Breast epithelium (tissue), 4 donors: Measurements from ENCODE around the gene IQUB. TPM values are rescaled to one million over a fixed set of nuclear protein-coding genes. Genes with fewer than 3 reads are reported as not detected.
A peak's percentile ranks its signal among the peaks of the same experiment; 100 is the strongest.

Source experiments
- DNase-seq, 2 donors: peaks; one replicate each; pipeline ENCODE4 v3.0.0-alpha.2; 2019; ENCODE audit warnings: low spot score in 2 of 2
- H3K27ac ChIP-seq, 2 donors: fragments of 200-600 bp; sonication (generic) in 1 of 2; one replicate each; pipeline ENCODE4 v1.5.1; 2016 to 2019; ENCODE audit warnings: mild to moderate bottlenecking in 1 of 2
- H3K27me3 ChIP-seq, 2 donors: fragments of 200-600 bp; sonication (generic) in 1 of 2; one replicate each; pipeline versions ENCODE4 v1.5.1 to v1.6.0; 2017 to 2019; ENCODE audit warnings: control low read depth in 1 of 2, mild to moderate bottlenecking in 1 of 2
- H3K36me3 ChIP-seq: fragments of 200-600 bp; one replicate; pipeline ENCODE4 v1.5.1; 2019
- H3K4me1 ChIP-seq, 2 donors: fragments of 200-600 bp; sonication (generic); one replicate each; pipeline ENCODE4 v1.5.1; 2016 to 2019; ENCODE audit warnings: control low read depth in 1 of 2
- H3K4me3 ChIP-seq, 3 donors: fragments of 200-600 bp; sonication (generic); 1 replicate in 2 of 3; 2 replicates in 1 of 3; pipeline ENCODE4 v1.5.1; 2016 to 2019; ENCODE audit warnings: mild to moderate bottlenecking in 3 of 3, moderate library complexity in 2 of 3
- H3K9me3 ChIP-seq, 2 donors: fragments of 200-600 bp; sonication (generic) in 1 of 2; one replicate each; pipeline ENCODE4 v1.5.1; 2016 to 2019; ENCODE audit warnings: control low read depth in 1 of 2
- CTCF ChIP-seq, 3 donors: fragments of 450-650 bp; IDR thresholded peaks; one replicate each; pipeline ENCODE4 v1.5.1; 2016 to 2017; ENCODE audit warnings: antibody characterized with exemption in 3 of 3, mild to moderate bottlenecking in 3 of 3, moderate library complexity in 3 of 3
- POLR2A ChIP-seq: fragments of 450-650 bp; IDR thresholded peaks from one replicate; pipeline ENCODE4 v1.6.1; 2016; ENCODE audit warnings: antibody characterized with exemption, mild to moderate bottlenecking, moderate library complexity
- POLR2AphosphoS5 ChIP-seq, 3 donors: sonication (generic); formaldehyde crosslinking; IDR thresholded peaks; one replicate each; pipeline ENCODE4 v1.6.1; 2017; ENCODE audit warnings: antibody characterized with exemption in 3 of 3
- intact Hi-C: fragments of 100-400 bp; cut with DNase I; formaldehyde crosslinking; loops from one replicate; pipeline ENCODE4 v1.15.1; 2023; ENCODE audit warnings: low total_unique reads
- total RNA-seq, 3 donors: library from RNA; depleted of rRNA; stranded (reverse); fragments of >200 nt; gene quantifications; one replicate each; pipeline ENCODE4 v1.1.0, GENCODE V29; 2016

The IQUB gene
- total RNA-seq, 3 donors from 2014 or later: 0.32 to 8.2 (median 3.3) TPM

DNA sequence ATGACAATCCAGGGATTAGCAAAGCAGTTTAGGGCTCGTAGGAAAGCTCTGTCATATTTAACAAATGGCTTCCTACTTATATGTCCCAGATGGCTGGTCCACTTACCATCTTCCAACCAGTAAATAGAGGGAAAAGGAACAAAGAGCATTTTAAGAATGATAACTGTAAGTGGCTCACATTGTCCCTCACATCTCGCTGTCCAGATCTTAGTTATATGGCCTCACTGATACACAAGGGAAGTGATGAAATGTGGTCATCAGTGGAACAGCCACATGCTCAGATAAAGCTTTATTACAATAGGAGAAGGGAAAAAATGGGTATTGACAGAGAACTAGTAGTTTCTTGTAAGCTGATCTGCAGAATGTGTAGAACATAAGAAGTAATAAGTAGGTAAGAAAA is 35.8 kb downstream of the IQUB start:
- H3K36me3 ChIP-seq: no peaks in the 10 kb centered on the region
- H3K27ac ChIP-seq: no peak overlapping the region
- H3K4me3 ChIP-seq: no peak overlapping the region
- intact Hi-C loops: no loop called here
- no peaks in the 10 kb centered on the region for H3K4me1 ChIP-seq
- TF ChIP-seq POLR2AphosphoS5 (IDR thresholded peaks at IDR 0.05) (no peak), CTCF (IDR thresholded peaks at IDR 0.05) (no peak)
- DNase-seq: no peak
- no peaks in the 10 kb centered on the region for H3K9me3 ChIP-seq
- no peaks in the 10 kb centered on the region for H3K27me3 ChIP-seq

GRCh38 chr7:123498031-123498430 is 36.4 kb downstream of the IQUB start:
- Histone ChIP-seq H3K9me3 (no peaks in the 10 kb centered on the region), H3K4me1 (no peaks in the 10 kb centered on the region), H3K27ac (no peak overlapping the region), H3K36me3 (no peaks in the 10 kb centered on the region), H3K4me3 (no peak overlapping the region), H3K27me3 (no peaks in the 10 kb centered on the region)
- DNase-seq: no peak
- intact Hi-C loops: no loop called here
- no peak for TF ChIP-seq POLR2AphosphoS5 (IDR thresholded peaks at IDR 0.05)
- no peak for TF ChIP-seq CTCF (IDR thresholded peaks at IDR 0.05)
- no peak for TF ChIP-seq POLR2A

- Histone ChIP-seq H3K9me3 (no peaks in the 10 kb centered on the region), H3K36me3 (no peaks in the 10 kb centered on the region), H3K4me1 (no peaks in the 10 kb centered on the region), H3K4me3 (no peak overlapping the region), H3K27ac (no peak overlapping the region), H3K27me3 (no peaks in the 10 kb centered on the region)
- no peak for TF ChIP-seq POLR2A
- peak; percentile 37 to 67 (median 57) for TF ChIP-seq CTCF (IDR thresholded peaks at IDR 0.05)
- TF ChIP-seq POLR2AphosphoS5 (IDR thresholded peaks at IDR 0.05): no peak
- intact Hi-C loops: no loop called here
- no peak for DNase-seq
Observed at GRCh38 chr7:123494193-123494796, 40.1 kb downstream of the IQUB start.

DNA sequence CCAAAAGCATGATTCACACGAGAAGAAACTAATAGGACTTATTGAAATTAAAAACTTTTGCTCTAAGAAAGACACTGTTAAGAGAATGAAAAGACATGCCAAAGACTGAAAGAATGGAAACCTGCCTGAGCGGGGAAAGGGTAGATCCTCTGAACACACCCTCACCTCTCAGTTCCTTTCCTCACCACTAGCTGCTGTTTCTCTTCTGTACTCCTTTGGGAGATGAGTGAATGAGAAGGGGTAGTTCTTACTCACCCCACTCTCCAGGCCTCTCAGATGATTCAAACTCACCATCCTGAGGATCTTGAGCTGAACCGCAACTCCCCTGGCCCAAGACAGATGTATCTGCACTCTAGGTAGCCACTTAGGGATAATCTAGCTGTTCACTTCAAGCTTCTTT is 41.9 kb downstream of the IQUB start:
- Histone ChIP-seq H3K4me3 (no peak overlapping the region), H3K27ac (no peak overlapping the region), H3K27me3 (no peaks in the 10 kb centered on the region), H3K36me3 (no peaks in the 10 kb centered on the region), H3K4me1 (no peaks in the 10 kb centered on the region), H3K9me3 (no peaks in the 10 kb centered on the region)
- intact Hi-C loops: no loop called here
- TF ChIP-seq CTCF (IDR thresholded peaks at IDR 0.05): no peak
- no peak for TF ChIP-seq POLR2A
- TF ChIP-seq POLR2AphosphoS5 (IDR thresholded peaks at IDR 0.05): no peak
- DNase-seq: no peak

DNA sequence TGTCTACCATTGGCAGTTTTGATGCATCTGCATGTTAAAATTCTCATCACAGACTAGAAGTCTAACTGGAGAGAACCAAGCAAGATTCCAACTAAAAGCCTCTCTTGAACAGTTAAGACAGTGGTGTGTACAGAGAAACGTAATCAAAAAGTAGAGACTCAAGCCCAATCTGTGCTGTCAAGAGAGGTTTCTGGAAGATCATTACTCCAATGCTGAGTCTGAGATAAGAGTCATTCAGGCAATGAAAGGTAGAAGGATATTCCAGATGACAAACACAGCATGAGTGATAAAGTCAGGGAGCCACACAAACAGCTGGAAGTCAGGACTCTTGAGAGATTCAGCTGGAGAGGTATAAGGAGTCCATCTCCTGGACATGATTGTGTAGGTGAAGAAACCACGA is 48.7 kb downstream of the IQUB start:
- no peak for DNase-seq
- intact Hi-C loops: no loop called here
- TF ChIP-seq CTCF (IDR thresholded peaks at IDR 0.05) (no peak), POLR2A (no peak), POLR2AphosphoS5 (IDR thresholded peaks at IDR 0.05) (no peak)
- Histone ChIP-seq H3K4me1 (no peaks in the 10 kb centered on the region), H3K27me3 (no peaks in the 10 kb centered on the region), H3K4me3 (no peak overlapping the region), H3K36me3 (no peaks in the 10 kb centered on the region), H3K27ac (no peak overlapping the region), H3K9me3 (no peaks in the 10 kb centered on the region)
